Occipital lobe (tissue), 2 donors: Measurements from ENCODE around the gene PRRX2. TPM values are rescaled to one million over a fixed set of nuclear protein-coding genes. Genes with fewer than 3 reads are reported as not detected.
"Not testable (repeated sequence)": the region's sequence is repeated elsewhere in the genome, so short reads cannot be mapped to it uniquely, and the experiment has no call there.

Experiments
- DNase-seq: peaks from one replicate; lab custom pipeline; 2025; lab: John Stamatoyannopoulos, UW
- total RNA-seq: library from RNA; depleted of rRNA; stranded (reverse); fragments of >200 nt; gene quantifications from one replicate; pipeline ENCODE4 v1.2.3, GENCODE V29; 2014

PRRX2 gene
- total RNA-seq, 1 donor from 2014 or later: 0.16 TPM

- DNase-seq: not testable (repeated sequence)
These were observed 29.1 kb upstream of the PRRX2 start for GRCh38 chr9:129636343-129636742.

DNA sequence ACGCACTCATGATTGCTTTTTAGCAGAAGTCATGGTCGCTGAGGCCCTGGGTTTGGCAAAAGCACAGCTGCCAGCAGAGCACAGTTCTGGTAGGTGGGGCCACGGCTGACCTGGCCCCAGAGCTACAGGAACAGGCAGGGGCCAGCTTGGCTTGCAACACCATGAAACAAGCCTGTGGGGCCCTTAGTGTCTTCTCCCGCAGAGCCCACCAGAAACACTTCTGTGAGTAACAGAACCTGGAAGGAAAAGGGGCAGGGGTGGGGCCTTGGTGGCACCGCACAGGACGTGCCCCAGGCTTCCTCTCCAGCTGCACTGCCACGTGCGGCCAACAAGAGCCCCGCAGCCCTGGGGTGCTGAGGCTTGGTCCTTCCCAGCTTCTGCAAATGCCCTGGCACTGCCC is 28.3 kb upstream of the PRRX2 start:
- DNase-seq: no peak

DNA sequence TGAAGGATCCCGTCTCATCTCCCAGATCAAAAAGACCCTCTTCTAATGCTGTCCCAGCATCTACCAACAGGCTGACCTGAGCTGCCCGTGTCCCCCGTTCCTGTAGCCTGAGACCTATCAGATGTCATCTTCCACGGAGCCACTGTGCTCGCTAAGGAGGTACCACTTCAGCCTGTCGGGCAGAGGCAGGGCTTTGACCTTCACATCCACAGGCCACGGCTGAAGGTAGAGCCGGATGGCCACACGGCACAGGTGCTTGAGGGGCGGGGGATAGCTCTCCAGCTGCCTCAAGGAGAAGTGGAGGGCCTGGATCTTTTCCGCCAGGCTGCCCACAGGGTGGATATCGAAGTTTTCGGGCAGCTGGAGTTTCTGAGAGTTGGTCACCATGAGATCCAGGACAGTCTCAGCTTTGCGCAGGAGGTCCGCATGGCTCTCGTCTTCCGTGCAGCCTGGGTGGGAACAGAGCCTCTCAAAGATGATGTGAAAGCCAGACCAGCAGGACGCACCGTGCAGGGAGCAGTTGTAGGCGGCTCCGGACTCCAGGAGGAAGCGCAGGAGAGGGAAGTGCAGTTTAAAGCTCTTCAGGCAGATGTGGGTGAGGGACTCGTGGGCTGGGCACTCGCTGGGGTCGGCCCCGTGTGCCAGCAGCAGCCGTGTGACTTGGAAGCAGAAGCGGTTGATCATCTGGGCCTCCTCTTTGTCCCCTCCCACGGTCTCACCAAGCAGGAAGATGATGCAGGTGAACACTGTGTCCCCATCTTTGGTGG is 27.6 kb upstream of the PRRX2 start:
- no peak for DNase-seq

- DNase-seq: no peak
These were observed 26.3 kb upstream of the PRRX2 start for GRCh38 chr9:129639034-129639630.

GRCh38 chr9:129639756-129640085 is 25.7 kb upstream of the PRRX2 start:
- DNase-seq: no peak

DNA sequence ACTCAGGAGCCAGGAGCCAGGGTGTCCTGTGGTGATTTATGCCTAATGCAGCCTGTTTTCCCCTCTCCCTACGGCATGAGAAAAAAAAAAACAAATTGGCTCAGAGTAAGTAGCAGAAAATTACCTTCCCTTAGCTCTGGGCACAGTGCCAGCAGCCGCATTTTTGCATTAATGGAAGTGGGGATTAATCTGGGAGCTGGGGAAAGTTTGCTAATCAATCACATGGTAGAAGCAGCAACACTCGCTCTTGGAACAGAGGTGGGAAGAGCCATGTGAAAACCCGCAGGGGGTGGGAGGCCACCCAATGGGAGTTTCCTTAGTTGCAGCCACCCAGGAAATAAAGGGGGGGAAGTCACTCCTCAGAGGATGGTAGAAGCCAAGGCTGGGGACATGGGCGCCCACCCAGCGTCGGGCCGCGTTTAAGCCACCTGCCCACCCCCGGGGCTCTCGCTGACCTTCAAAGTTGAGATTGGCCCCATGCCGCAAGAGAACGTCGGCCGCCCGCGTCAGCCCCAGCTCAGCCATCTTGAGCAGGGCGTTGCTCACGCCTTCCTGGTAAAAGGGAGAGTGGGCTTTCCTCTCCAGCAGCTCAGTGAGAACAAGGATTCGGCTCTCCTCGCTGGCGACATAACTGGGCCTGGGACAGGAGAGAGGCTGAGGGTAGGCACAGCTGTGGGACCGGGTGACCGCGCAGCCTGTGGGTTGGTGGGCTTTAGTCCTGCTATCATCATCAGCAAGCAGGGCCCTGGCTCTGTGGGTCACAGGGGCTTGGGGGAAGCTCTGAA is 25.2 kb upstream of the PRRX2 start:
- no peak for DNase-seq

DNA sequence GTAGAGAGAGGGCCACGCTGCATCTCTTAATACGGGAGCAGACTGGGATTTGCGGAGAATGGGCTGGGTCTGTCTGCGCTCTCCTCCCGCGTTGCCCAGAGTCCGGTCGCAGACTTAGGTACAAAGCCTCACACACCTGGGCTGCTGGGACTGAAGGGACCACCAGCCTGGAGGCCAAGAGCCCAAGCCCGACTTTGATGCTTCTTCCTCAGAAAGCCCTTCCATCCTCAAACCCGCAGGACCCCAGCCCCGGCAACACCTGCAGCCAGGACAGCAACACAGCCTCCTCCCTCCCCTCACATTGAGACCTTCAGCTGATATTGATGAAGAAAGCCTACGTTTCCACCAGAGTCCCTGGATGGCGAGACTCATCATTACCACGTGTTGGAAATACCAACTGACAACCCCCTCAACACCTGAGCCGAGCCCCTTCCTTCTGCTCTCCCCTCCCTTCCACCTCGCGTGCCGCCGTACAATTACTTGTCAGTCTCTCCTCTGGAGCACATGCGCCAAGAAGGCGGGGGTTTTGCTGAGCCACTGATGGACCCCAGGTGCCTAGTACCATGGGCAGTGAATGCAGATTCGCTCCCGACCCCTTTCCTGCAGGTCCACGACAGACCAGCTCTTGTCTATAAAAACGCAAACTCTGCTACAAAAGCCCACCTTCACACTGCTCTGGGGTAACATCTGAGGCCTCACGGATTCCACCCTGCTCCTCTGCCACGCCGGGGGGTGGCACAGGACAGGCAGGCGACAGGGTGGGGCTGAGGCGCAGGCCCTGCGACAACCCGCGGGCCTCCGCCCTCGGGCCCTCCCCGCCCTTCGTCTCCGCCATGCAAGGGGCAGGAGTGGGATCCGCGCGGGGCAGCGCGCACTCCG is 24.3 kb upstream of the PRRX2 start:
- DNase-seq: no peak

- DNase-seq: peak; percentile 91
These were observed 23.5 kb upstream of the PRRX2 start, which contains the start of gene ASB6 for GRCh38 chr9:129641750-129642585. Gene ASB6, minus strand, starts transcription at chr9:129642151. Its CDS starts 152 bp downstream, at chr9:129641999.

- no peak for DNase-seq
These were observed 21.7 kb upstream of the PRRX2 start for GRCh38 chr9:129643706-129644105.

DNA sequence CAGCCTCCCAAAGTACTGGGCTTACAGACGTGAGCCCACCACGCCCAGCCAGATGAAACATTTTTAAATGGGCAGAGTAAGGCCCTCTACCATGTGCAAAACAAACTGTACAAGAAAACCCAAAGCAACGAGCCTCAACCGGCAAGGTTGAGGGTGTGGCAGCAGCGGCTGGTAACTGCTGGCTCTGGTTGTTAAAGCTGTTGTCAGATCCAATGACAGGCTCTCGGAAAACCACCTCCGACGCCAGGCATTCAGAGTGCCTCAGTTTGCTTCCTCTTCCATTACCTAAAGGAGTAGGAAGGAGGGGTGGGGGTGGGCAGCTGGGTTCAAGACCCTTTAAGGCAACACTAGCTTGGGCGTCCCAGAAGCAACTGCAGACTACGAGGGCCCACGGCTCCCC is 21.1 kb upstream of the PRRX2 start:
- DNase-seq: no peak

DNA sequence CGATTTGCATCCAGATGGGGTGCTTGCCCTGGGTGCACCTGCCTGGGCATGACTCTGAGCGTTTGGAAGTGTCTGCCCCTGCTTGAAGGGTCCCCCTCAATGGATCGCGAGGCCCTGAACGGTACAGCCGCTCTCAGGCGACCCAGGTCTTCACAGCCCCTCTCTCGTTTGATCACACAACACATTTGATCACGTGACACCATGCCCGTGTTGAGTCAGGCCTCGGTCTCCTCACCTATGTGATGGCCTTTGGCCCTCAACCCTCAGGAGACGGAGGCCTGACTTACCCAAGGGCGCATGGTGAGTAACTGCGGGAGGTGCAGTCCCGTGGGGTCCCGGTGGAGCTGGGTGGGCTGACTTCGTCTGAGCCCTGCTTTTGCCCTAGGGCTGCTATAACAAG is 20.5 kb upstream of the PRRX2 start:
- no peak for DNase-seq

- DNase-seq: no peak
These were observed 19.2 kb upstream of the PRRX2 start for GRCh38 chr9:129646252-129646651.

DNA sequence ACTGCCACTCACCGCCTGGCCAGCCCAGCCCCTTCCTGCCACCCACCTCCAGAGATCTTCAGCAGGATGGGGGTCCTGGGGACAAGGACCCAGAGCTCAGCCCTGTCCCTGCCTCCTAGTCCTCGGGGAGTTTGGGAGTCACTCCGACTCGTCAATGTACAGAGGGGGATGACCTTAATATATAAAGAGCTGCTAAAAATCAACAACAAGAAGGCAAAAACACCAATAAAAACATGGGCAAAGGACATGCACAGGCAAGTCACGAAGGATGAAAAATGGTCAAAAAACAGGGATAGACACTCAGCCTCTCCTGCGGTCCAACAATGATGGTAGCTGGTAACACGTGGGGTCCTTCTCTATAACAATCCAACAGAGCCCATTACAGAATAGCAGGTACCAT is 18.8 kb upstream of the PRRX2 start:
- DNase-seq: no peak

DNA sequence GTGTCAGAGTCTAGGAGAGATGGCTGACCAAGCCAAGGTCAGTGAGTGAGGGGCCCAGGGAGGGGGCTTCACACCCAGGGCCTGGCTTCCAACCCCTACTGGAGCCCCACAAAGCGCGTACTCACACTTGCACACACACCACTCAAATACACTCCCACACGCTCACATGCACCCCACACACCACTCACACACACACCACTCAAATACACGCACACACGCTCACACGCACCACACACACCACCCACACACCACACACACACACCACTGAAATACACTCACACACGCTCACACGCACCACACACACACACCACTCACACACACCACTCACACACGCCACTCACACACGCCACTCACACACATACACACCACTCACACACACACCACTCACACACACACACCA is 17.8 kb upstream of the PRRX2 start:
- DNase-seq: no peak

DNA sequence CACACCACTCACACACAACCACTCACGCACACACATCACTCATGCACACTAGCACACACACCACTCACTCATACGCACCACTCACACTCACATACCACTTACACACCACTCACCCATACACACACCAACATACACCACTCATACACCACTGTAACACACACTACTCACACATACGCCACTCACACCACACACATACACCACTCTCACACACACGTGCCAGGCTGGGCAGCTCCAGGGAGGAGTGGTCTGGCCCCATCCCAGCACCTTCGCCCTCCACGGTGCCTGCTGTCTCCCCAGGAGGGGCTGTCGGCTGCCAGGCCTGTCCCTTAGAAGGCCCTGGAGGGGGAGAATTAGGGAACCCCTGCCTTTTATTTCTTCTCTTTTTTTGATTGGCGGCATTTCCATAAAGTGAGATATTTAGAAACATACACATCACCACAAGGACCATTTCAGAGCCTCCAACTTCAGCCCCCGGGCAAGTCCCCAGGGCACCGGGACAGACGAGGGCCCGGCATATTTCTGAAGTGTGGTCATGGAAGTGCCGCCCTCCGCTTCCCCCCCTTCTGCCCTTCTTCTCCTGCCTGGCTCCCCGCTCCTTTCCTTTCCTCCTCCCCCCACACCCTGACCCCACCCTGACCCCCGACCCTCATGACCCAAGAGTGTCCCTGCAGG is 17.2 kb upstream of the PRRX2 start:
- no peak for DNase-seq

- DNase-seq: no peak
These were observed 16.7 kb upstream of the PRRX2 start for GRCh38 chr9:129648764-129649115.

DNA sequence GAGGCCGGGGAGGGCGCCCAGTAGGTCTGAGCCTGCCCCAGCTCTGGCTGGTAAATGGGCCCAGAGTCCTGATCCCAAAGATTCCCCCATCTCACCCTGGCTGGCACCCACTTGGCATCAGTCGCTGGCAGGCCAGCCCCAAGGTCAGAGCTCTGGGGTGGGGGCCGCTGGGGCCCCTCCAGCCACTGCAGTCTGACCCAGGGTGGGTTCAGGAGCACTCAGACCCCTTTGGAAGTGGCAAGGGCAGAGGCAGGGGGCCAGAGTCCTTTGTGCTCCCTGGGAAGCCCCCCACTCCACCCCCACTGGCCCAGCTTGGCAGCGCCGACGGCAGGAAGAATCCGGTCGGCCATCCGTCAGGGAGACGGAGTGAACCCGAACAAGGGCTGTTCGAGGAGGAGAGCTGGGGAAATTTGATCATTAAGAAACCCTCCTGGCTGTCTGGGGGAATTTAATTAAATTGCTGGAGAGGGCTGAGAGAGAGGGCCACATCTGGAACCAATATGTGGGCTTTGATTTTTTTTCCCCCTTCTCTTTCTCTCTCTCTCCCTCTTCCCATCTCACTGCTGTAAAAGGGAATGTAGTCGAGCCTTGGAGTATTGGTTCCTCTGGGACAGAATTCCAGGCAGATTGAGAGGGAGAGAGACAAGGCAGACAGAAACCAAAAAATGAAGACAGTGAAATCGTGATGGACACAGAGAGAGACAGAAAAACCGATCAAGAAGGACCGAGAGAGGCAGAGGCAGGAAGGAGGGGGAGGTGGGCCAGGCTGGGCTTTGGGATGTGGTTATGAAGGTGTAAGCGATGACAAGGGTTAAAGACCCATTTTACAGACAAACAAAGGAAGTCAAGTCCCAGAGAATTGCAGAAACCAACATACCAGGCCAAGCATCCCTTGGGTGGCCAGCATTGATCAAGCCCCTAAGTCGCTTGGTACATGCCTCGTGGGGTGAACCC is 15.4 kb upstream of the PRRX2 start:
- DNase-seq: no peak

GRCh38 chr9:129650680-129651235 is 14.7 kb upstream of the PRRX2 start:
- DNase-seq: no peak
